Endometrium (tissue), 2 donors: ENCODE measurements around the gene CDH24.

Source experiments
- FAIRE-seq: peaks from 2 replicates; lab custom pipeline; 2012; peaks lifted over from hg19 to GRCh38; lab: Jason Lieb, UNC
- donor health status: control.
- donor health status: control.

CDH24 gene

GRCh38 chr14:23089498-23090253 is 32.4 kb upstream of the CDH24 start:
- FAIRE-seq, result no peak

- no peak for FAIRE-seq
These were observed 29.2 kb upstream of the CDH24 start for GRCh38 chr14:23086565-23086964.

- FAIRE-seq, result no peak
These were observed 28.1 kb upstream of the CDH24 start for GRCh38 chr14:23085458-23085857.

GRCh38 chr14:23080474-23080873 is 23.2 kb upstream of the CDH24 start:
- no peak for FAIRE-seq

GRCh38 chr14:23079716-23080115 is 22.4 kb upstream of the CDH24 start:
- FAIRE-seq, result no peak

GRCh38 chr14:23078692-23079116 is 21.4 kb upstream of the CDH24 start:
- FAIRE-seq, result no peak

- no peak for FAIRE-seq
These were observed 20.6 kb upstream of the CDH24 start for GRCh38 chr14:23077962-23078361.

- FAIRE-seq, result no peak
These were observed 19.6 kb upstream of the CDH24 start for GRCh38 chr14:23076785-23077408.

- no peak for FAIRE-seq
These were observed 17.6 kb upstream of the CDH24 start for GRCh38 chr14:23074906-23075305.

- no peak for FAIRE-seq
These were observed 14.7 kb upstream of the CDH24 start for GRCh38 chr14:23071921-23072539.

- FAIRE-seq, result no peak
These were observed 14.1 kb upstream of the CDH24 start for GRCh38 chr14:23071244-23071920.

GRCh38 chr14:23070262-23071129 is 13.2 kb upstream of the CDH24 start:
- FAIRE-seq, result no peak

- no peak for FAIRE-seq
These were observed 12.1 kb upstream of the CDH24 start for GRCh38 chr14:23069413-23069806.

- no peak for FAIRE-seq
These were observed 11.6 kb upstream of the CDH24 start for GRCh38 chr14:23068789-23069412.

- FAIRE-seq, result no peak
These were observed 10.8 kb upstream of the CDH24 start for GRCh38 chr14:23067847-23068788.

GRCh38 chr14:23066855-23067744 is 9.8 kb upstream of the CDH24 start:
- FAIRE-seq, result no peak

GRCh38 chr14:23066368-23066767 is 9.0 kb upstream of the CDH24 start:
- no peak for FAIRE-seq

- FAIRE-seq, result no peak
These were observed 6.3 kb upstream of the CDH24 start for GRCh38 chr14:23063601-23064000.

- FAIRE-seq, result no peak
These were observed 4.7 kb upstream of the CDH24 start for GRCh38 chr14:23062002-23062401.
